NCI-H774 (cell line): ENCODE results near the gene VOPP1.
A peak's percentile ranks its signal among the peaks of the same experiment; 100 is the strongest.
"Not testable (repeated sequence)": the region's sequence is repeated elsewhere in the genome, so short reads cannot be mapped to it uniquely, and the experiment has no call there.

Source experiments
- DNase-seq: peaks from one replicate; lab custom pipeline; 2025; lab: John Stamatoyannopoulos, UW

The VOPP1 gene

GRCh38 chr7:55572378-55573233 lies at the start of gene VOPP1:
VOPP1 (minus strand) TSS chr7:55572502; CDS start chr7:55572324, 178 bp downstream.
- peak; percentile 85 for DNase-seq

- no peak for DNase-seq
These were observed 46.6 kb upstream of the VOPP1 start for GRCh38 chr7:55618913-55619312.

- DNase-seq: not testable (repeated sequence)
These were observed 42.2 kb upstream of the VOPP1 start for GRCh38 chr7:55614365-55615064.

- DNase-seq: not testable (repeated sequence)
These were observed 37.4 kb upstream of the VOPP1 start for GRCh38 chr7:55609726-55610125.

- DNase-seq: not testable (repeated sequence)
These were observed 33.4 kb upstream of the VOPP1 start for GRCh38 chr7:55605661-55606060.

- DNase-seq: not testable (repeated sequence)
These were observed 25.7 kb upstream of the VOPP1 start for GRCh38 chr7:55597944-55598499.

- DNase-seq: not testable (repeated sequence)
These were observed 25.0 kb upstream of the VOPP1 start for GRCh38 chr7:55597214-55597739.

- no peak for DNase-seq
These were observed 23.2 kb upstream of the VOPP1 start for GRCh38 chr7:55595511-55595910.

- DNase-seq: no peak
These were observed 22.6 kb upstream of the VOPP1 start for GRCh38 chr7:55594870-55595269.

- no peak for DNase-seq
These were observed 22.1 kb upstream of the VOPP1 start for GRCh38 chr7:55594414-55594813.

- peak; percentile 57 for DNase-seq
These were observed 21.4 kb upstream of the VOPP1 start for GRCh38 chr7:55593515-55594318.

- no peak for DNase-seq
These were observed 20.8 kb upstream of the VOPP1 start for GRCh38 chr7:55593172-55593514.

GRCh38 chr7:55592492-55592891 lies 20.2 kb upstream of the VOPP1 start:
- DNase-seq: no peak

- no peak for DNase-seq
These were observed 19.1 kb upstream of the VOPP1 start for GRCh38 chr7:55591282-55591931.

GRCh38 chr7:55590517-55591281 lies 18.4 kb upstream of the VOPP1 start:
- DNase-seq: no peak

- DNase-seq: no peak
These were observed 17.6 kb upstream of the VOPP1 start for GRCh38 chr7:55589905-55590304.

- no peak for DNase-seq
These were observed 16.8 kb upstream of the VOPP1 start for GRCh38 chr7:55588976-55589604.

- DNase-seq: no peak
These were observed 16.0 kb upstream of the VOPP1 start for GRCh38 chr7:55588379-55588699.

GRCh38 chr7:55587687-55588378 lies 15.5 kb upstream of the VOPP1 start:
- no peak for DNase-seq

GRCh38 chr7:55582656-55583055 lies 10.4 kb upstream of the VOPP1 start:
- not testable (repeated sequence) for DNase-seq
